HFFc6 (cell line): ENCODE results near the gene TSFM. TPM values are rescaled to one million over a fixed set of nuclear protein-coding genes. Genes with fewer than 3 reads are reported as not detected.
A peak's percentile ranks its signal among the peaks of the same experiment; 100 is the strongest.

Experiments
- DNase-seq: peaks from one replicate; pipeline ENCODE4 v3.0.0-alpha.2; 2018
- H3K27ac Mint-ChIP-seq: 2 replicates; pipeline ENCODE4 v1.8.0; 2020; ENCODE audit warnings: mild to moderate bottlenecking, mixed read lengths
- H3K27me3 Mint-ChIP-seq: 2 replicates; pipeline ENCODE4 v1.8.0; 2021; ENCODE audit warnings: mild to moderate bottlenecking, moderate library complexity, mixed read lengths; ENCODE audit not compliant: insufficient read depth
- H3K36me3 Mint-ChIP-seq: 2 replicates; pipeline ENCODE4 v1.8.0; 2021; ENCODE audit warnings: low read depth, mixed read lengths
- H3K4me1 Mint-ChIP-seq: 2 replicates; pipeline ENCODE4 v1.8.0; 2020; ENCODE audit warnings: low read depth, mixed read lengths
- H3K4me3 Mint-ChIP-seq: 2 replicates; pipeline ENCODE4 v1.8.0; 2020; ENCODE audit warnings: mild to moderate bottlenecking, moderate library complexity, mixed read lengths
- H3K9me3 Mint-ChIP-seq: 2 replicates; pipeline ENCODE4 v1.8.0; 2020; ENCODE audit warnings: mild to moderate bottlenecking, mixed read lengths
- total RNA-seq, 6 experiments: library from RNA; stranded (reverse); fragmentation: NEBNext Ultra II Directional; extraction: Animal tissue kit (Norgen Biotek cat#: 25700); gene quantifications; 2 replicates in 1 of 6; 3 replicates in 5 of 6; pipeline ENCODE4 v1.2.3, GENCODE V29; 2021
- TF ChIP-seq, protein P1 (sequence below): fragments of 200-600 bp; sonication (generic); IDR thresholded peaks from 2 replicates; pipeline ENCODE4 v1.5.0; 2021; ENCODE audit warnings: antibody characterized with exemption, mild to moderate bottlenecking

Gene TSFM
- total RNA-seq, 6 experiments from 2014 or later: 28.6 to 36.8 (median 33.7) TPM

DNA sequence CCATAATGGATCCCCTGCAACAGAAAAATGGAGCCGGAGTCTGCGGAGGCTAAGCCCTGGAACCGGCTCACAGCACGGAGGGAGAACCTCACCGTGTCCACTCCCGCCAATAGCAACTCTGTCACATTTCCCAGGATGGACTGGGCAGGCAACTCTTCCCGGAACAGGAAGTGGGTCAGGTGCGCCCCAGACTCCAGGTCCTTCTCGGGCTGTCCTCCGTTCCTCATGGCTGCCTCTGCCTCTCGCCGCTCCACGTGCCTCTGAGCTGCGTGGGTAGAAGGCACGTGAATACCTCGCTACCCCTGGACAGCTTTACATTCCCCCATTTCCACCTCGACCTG, 18.0 kb upstream of the TSFM start:
- H3K4me1 Mint-ChIP-seq: peaks cover 24% of the 10 kb centered on the region
- H3K27me3 Mint-ChIP-seq: peaks cover 4% of the 10 kb centered on the region; the same call in 1 of the 2 replicates
- peak overlapping the region; percentile 80 for H3K4me3 Mint-ChIP-seq
- H3K27ac Mint-ChIP-seq: no peak overlapping the region
- H3K36me3 Mint-ChIP-seq: peaks cover 8% of the 10 kb centered on the region
- TF ChIP-seq, protein P1, sequence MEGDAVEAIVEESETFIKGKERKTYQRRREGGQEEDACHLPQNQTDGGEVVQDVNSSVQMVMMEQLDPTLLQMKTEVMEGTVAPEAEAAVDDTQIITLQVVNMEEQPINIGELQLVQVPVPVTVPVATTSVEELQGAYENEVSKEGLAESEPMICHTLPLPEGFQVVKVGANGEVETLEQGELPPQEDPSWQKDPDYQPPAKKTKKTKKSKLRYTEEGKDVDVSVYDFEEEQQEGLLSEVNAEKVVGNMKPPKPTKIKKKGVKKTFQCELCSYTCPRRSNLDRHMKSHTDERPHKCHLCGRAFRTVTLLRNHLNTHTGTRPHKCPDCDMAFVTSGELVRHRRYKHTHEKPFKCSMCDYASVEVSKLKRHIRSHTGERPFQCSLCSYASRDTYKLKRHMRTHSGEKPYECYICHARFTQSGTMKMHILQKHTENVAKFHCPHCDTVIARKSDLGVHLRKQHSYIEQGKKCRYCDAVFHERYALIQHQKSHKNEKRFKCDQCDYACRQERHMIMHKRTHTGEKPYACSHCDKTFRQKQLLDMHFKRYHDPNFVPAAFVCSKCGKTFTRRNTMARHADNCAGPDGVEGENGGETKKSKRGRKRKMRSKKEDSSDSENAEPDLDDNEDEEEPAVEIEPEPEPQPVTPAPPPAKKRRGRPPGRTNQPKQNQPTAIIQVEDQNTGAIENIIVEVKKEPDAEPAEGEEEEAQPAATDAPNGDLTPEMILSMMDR: no peak
- no peak for DNase-seq
- H3K9me3 Mint-ChIP-seq: no peaks in the 10 kb centered on the region

DNA sequence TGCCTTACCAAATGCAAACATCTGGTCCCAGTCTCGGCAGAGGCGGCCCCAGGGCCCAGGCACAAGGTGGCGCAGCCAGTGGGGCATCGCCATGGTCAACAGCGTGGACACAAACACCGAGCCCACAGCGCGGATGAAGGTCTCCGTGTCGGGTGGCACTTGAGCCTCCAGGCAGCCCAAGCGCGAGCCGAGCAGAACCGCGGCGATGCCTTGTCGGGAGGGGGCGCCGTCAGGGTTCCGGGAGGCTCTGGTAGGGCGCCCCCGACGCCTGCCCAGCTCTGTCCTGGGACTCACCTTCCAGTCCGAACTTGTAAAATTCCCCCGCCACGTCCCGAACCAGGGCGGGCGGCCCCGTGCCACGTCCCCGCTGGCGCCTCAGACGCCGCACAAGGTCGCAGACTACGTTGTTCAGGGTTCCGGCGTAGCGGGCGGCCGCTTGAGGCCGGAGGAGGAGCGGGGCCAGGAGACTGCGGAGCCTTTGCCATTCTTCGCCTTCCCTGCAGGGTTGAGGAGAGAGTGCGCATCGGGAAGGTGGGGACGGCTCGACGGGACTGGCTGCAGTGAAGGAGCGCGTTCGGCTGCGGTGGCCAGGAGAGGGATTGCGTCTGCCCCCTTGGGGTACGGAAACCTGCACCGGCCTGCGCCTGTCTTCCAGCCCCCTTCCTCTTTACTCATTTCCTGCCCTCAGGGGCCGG, 17.4 kb upstream of the TSFM start:
- peaks cover 13% of the 10 kb centered on the region for H3K36me3 Mint-ChIP-seq
- H3K4me1 Mint-ChIP-seq: peaks cover 29% of the 10 kb centered on the region
- TF ChIP-seq, protein P1: peak; percentile 74
- H3K9me3 Mint-ChIP-seq: no peaks in the 10 kb centered on the region
- DNase-seq: peak; percentile 28
- peak overlapping the region; percentile 57 for H3K27ac Mint-ChIP-seq
- peak overlapping the region; percentile 80 for H3K4me3 Mint-ChIP-seq
- H3K27me3 Mint-ChIP-seq: peaks cover 4% of the 10 kb centered on the region; the same call in 1 of the 2 replicates

DNA sequence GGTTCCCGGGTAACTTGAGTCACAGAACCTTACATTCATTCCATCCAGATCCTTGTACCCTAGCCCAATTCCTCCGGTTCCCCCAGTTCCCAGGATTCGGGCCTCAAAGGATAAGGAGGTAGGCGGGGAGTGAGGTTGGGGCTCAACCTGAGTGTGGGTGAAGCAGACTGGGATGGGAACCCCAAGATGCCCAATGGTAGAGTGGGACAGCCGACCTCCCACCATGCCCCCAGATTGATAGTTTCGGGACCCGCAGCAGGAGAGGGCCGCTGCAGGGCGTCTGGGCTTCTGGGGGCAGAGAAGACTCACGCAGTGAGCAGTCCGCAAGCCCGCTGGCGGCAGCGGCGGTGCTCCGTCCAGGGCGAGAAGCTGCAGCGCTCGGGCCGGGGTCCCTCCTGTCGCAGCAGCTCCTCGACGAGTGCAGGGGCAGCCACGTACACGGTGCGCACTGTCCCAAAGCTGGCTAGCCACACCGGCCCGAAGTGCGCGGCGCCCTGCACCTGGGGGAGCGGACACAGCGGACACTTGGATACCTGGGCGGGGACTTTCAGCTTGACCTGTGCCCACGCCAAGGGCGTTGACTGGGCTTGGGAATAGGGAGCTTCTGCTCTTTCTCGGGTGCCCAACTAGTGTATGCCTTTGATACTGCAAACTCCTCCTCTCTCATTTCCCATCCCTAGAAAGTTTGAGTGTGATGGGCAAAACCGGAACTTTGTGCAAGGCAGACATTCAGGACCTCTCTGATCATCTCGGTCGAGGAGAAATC, 16.7 kb upstream of the TSFM start:
- Mint-ChIP-seq H3K36me3 (peaks cover 20% of the 10 kb centered on the region), H3K27ac (peak overlapping the region; percentile 57; the same call in 1 of the 2 replicates)
- TF ChIP-seq, protein P1: no peak

DNA sequence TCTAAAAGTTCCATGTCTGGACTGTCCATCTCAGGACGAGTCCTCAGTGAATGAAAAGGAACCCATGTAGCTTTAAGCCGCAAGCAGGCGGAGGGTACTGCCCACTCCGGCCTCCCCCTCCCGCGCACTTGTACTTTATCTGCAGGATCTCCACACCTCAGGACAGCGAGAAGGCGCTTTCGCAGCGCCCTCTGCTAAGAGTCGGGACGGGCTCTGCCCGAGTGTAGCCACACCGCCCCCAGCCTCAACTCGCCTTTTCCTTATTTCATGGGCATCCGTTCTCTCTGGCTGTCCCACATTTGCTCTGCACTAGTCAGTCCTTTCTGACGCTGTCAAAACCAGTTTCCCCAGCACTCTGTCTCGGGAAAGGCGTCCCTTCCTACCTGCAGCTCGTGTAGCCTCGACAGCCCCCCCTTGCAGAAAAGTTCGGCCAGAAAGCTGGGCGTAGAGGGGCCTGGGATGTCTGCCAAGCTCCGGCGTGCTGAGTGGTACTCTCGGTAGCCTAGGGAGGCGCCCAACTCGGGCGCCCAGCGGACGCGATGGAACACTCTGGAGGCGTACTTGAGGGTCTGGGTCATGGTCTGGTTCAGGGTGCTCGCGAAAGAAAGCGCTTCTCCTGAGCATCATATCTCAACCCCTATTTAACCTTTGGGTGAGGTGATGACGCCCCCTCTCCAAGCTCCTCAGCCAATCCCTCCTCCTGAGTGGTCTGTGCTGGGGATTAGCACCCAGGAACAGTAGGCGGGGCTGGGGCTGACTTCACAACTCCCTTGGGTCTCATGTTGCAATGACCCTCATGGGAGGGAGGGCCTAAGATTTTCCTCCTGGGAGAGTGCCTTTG, 15.9 kb upstream of the TSFM start, which contains the start of gene CYP27B1:
Gene CYP27B1 (minus strand): TSS at position 615 of the 841 bp plus-strand sequence. CDS start 37 bp downstream, at position 578.
- Mint-ChIP-seq H3K27ac (no peak within 1 kb of the TSS), H3K9me3 (no peaks in the 10 kb centered on the region), H3K4me1 (peaks cover 45% of the 10 kb centered on the region), H3K4me3 (peak within 1 kb of the TSS; percentile 80), H3K27me3 (peaks cover 4% of the 10 kb centered on the region; the same call in 1 of the 2 replicates), H3K36me3 (peaks cover 20% of the 10 kb centered on the region)
- no peak for DNase-seq
- TF ChIP-seq, protein P1: no peak

More for the DNA sequence above, 16.7 kb upstream of the TSFM start:
- no peak for DNase-seq
- peaks cover 37% of the 10 kb centered on the region for H3K4me1 Mint-ChIP-seq
- H3K27me3 Mint-ChIP-seq: peaks cover 4% of the 10 kb centered on the region; the same call in 1 of the 2 replicates
- H3K4me3 Mint-ChIP-seq: peak overlapping the region; percentile 80
- no peaks in the 10 kb centered on the region for H3K9me3 Mint-ChIP-seq

DNA sequence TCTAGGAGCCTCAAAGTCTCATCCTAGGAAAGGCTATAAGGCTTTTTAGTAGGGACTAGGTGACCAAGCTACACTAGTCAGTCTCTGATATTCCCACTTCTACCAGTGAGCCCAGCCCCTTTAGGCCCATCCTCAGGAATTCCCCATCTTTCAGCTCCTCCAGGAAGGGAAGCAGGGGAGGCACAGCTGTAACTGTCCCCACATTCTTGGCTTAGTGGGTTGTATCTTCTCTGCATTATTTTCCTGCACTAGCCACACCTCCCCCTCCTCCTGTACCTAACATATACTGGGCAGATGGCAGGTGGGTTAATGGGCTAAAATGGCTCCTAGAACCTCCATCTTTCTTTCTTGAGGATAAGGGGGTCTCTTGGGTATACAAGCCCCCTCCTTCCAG, 15.3 kb upstream of the TSFM start:
- TF ChIP-seq, protein P1: no peak
- peaks cover 4% of the 10 kb centered on the region for H3K27me3 Mint-ChIP-seq

More for the DNA sequence above, 15.3 kb upstream of the TSFM start:
- no peaks in the 10 kb centered on the region for H3K9me3 Mint-ChIP-seq
- H3K36me3 Mint-ChIP-seq: peaks cover 20% of the 10 kb centered on the region
- no peak overlapping the region for H3K4me3 Mint-ChIP-seq
- DNase-seq: no peak
- H3K4me1 Mint-ChIP-seq: peaks cover 45% of the 10 kb centered on the region
- no peak overlapping the region for H3K27ac Mint-ChIP-seq
